ENCODE measurements around the gene TMED1.
A peak's percentile ranks its signal among the peaks of the same experiment; 100 is the strongest.

TMED1 gene

GRCh38 chr19:10830931-10831779 is 4.9 kb downstream of the TMED1 start:
- no peak for DNase-seq

- no peak for DNase-seq
Measured at GRCh38 chr19:10830370-10830769, 5.6 kb downstream of the TMED1 start.

- DNase-seq, result no peak
Measured at GRCh38 chr19:10829967-10830366, 6.0 kb downstream of the TMED1 start.

GRCh38 chr19:10828981-10829821 is 6.8 kb downstream of the TMED1 start:
- no peak for DNase-seq

GRCh38 chr19:10826846-10827245 is 9.2 kb downstream of the TMED1 start:
- DNase-seq, result no peak

- no peak for DNase-seq
Measured at GRCh38 chr19:10826231-10826630, 9.8 kb downstream of the TMED1 start.

GRCh38 chr19:10823690-10824089 is 12.3 kb downstream of the TMED1 start:
- DNase-seq, result no peak

- DNase-seq, result no peak
Measured at GRCh38 chr19:10820173-10820572, 15.8 kb downstream of the TMED1 start.

GRCh38 chr19:10819124-10820060 is 16.6 kb downstream of the TMED1 start:
- no peak for DNase-seq

- no peak for DNase-seq
Measured at GRCh38 chr19:10818301-10819123, 17.5 kb downstream of the TMED1 start.

- no peak for DNase-seq
Measured at GRCh38 chr19:10817291-10818038, 18.5 kb downstream of the TMED1 start.

GRCh38 chr19:10816691-10817090 is 19.3 kb downstream of the TMED1 start:
- no peak for DNase-seq

GRCh38 chr19:10815969-10816644 is 19.9 kb downstream of the TMED1 start:
- DNase-seq, result no peak

GRCh38 chr19:10815007-10815536 is 20.9 kb downstream of the TMED1 start:
- DNase-seq, result no peak

GRCh38 chr19:10812902-10813404 is 23.1 kb downstream of the TMED1 start:
- DNase-seq, result peak; percentile 91

- no peak for DNase-seq
Measured at GRCh38 chr19:10812196-10812595, 23.8 kb downstream of the TMED1 start.

GRCh38 chr19:10811391-10812111 is 24.5 kb downstream of the TMED1 start:
- no peak for DNase-seq

- no peak for DNase-seq
Measured at GRCh38 chr19:10809651-10810285, 26.2 kb downstream of the TMED1 start.
